ENCODE data around the gene PARP11.

- TF ChIP-seq ATF3 (CRISPR knock-in tag; conservative IDR thresholded peaks at IDR 0.05): no peak
- no peak for TF ChIP-seq CREB1 (CRISPR knock-in tag; IDR thresholded peaks at IDR 0.05)
- no peak for TF ChIP-seq CTCF (IDR thresholded peaks at IDR 0.05)
- TF ChIP-seq NFE2L1 (CRISPR knock-in tag; IDR thresholded peaks at IDR 0.05): no peak
- TF ChIP-seq NFYB (CRISPR knock-in tag; conservative IDR thresholded peaks at IDR 0.05; ENCODE audit: low read depth): no peak
- no peak for TF ChIP-seq MAX (CRISPR knock-in tag; IDR thresholded peaks at IDR 0.05)
Measured at GRCh38 chr12:3882406-3882805, 9.2 kb upstream of the PARP11 start.

All from WTC11 (cell line).